Thoracic aorta (tissue), 2 donors: ENCODE measurements around the gene TMPRSS15. TPM values are rescaled to one million over a fixed set of nuclear protein-coding genes. Genes with fewer than 3 reads are reported as not detected.

Experiments
- ATAC-seq: fragments of 150-250 bp; one replicate; pipeline ENCODE4 v1.8.0; 2017; ENCODE audit warnings: low read depth; ENCODE audit not compliant: insufficient number of reproducible peaks, low FRiP score
- DNase-seq: peaks from one replicate; pipeline ENCODE4 v3.0.0-alpha.2; 2020; ENCODE audit warnings: low spot score
- H3K27ac ChIP-seq, 2 donors: fragments of 200-600 bp; sonication (generic); 1 replicate in 1 of 2; 2 replicates in 1 of 2; pipeline ENCODE4 v1.5.1; 2016; ENCODE audit warnings: mild to moderate bottlenecking in 2 of 2, moderate library complexity in 2 of 2
- H3K27me3 ChIP-seq: fragments of 200-600 bp; sonication (generic); replicated peaks from 2 replicates; pipeline ENCODE4 v1.6.0; 2016; ENCODE audit warnings: mild to moderate bottlenecking; ENCODE audit not compliant: insufficient read depth
- H3K36me3 ChIP-seq: fragments of 200-600 bp; sonication (generic); one replicate; pipeline ENCODE4 v1.5.1; 2016
- H3K4me1 ChIP-seq, 2 donors: fragments of 200-600 bp; sonication (generic); 1 replicate in 1 of 2; 2 replicates in 1 of 2; pipeline versions ENCODE4 v1.5.1 to v1.6.0; 2016; ENCODE audit warnings: low read depth in 2 of 2, mild to moderate bottlenecking in 1 of 2; ENCODE audit not compliant: control insufficient read depth in 1 of 2
- H3K4me3 ChIP-seq: fragments of 200-600 bp; sonication (generic); 2 replicates; pipeline ENCODE4 v1.5.1; 2016; ENCODE audit warnings: mild to moderate bottlenecking
- H3K9me3 ChIP-seq: fragments of 200-600 bp; sonication (generic); 2 replicates; pipeline ENCODE4 v1.5.1; 2016
- total RNA-seq, 2 donors: library from RNA; depleted of rRNA; stranded (reverse); fragments of >200 nt; gene quantifications; one replicate each; pipeline versions ENCODE4 v1.1.0 to v1.2.3, GENCODE V29; 2016
- TF ChIP-seq, protein P1 (sequence below): fragments of 200-600 bp; sonication (generic); IDR thresholded peaks from one replicate; pipeline ENCODE4 v1.5.1; 2019; ENCODE audit warnings: antibody characterized with exemption

The TMPRSS15 gene
- total RNA-seq, 2 donors from 2014 or later: not detected

DNA sequence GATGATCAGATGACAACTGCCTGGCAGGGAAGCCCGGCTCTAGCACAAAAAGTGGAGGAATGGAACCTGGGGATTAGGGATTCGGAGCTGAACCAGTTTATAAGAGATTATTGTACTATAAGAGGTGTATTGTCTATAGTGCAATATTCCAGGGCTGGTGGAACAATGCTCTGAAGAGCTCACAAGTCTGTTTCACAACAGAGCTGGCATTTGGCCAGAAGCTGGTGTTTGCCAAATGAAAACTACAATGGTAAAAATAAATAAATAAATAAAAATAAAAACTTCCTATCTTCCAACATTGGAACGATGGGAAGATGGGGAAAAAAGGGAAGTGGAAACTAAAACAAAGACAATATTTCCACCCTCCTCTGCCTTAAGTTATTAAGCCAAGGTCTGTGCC lies 85.4 kb downstream of the TMPRSS15 start:
- H3K4me1 ChIP-seq: no peaks in the 10 kb centered on the region
- ATAC-seq (no peak), DNase-seq (no peak)
- no peaks in the 10 kb centered on the region for H3K36me3 ChIP-seq
- H3K9me3 ChIP-seq: no peaks in the 10 kb centered on the region
- TF ChIP-seq, protein P1, sequence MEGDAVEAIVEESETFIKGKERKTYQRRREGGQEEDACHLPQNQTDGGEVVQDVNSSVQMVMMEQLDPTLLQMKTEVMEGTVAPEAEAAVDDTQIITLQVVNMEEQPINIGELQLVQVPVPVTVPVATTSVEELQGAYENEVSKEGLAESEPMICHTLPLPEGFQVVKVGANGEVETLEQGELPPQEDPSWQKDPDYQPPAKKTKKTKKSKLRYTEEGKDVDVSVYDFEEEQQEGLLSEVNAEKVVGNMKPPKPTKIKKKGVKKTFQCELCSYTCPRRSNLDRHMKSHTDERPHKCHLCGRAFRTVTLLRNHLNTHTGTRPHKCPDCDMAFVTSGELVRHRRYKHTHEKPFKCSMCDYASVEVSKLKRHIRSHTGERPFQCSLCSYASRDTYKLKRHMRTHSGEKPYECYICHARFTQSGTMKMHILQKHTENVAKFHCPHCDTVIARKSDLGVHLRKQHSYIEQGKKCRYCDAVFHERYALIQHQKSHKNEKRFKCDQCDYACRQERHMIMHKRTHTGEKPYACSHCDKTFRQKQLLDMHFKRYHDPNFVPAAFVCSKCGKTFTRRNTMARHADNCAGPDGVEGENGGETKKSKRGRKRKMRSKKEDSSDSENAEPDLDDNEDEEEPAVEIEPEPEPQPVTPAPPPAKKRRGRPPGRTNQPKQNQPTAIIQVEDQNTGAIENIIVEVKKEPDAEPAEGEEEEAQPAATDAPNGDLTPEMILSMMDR: no peak
- H3K27me3 ChIP-seq: no peaks in the 10 kb centered on the region
- H3K27ac ChIP-seq: no peak overlapping the region
- H3K4me3 ChIP-seq: no peak overlapping the region

DNA sequence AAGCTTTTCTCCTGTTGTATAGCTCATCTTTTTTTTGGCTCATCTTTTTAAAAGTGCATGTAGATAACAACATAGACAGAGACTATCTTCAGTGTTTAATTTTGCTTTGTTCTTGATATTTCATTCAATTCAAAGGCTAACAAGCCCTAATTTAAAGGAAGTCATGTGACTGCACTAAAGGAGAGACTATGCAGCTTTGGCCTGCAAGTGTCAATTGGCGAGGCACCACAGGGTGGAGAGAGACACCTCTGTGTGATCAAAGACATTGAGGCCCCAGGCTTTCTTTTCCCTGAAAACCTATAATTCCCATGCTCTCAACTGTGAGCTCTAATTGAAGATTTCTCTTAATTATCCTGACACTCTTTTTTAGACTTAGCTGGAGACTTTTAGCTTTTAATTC lies 105.4 kb downstream of the TMPRSS15 start:
- no peak overlapping the region for H3K27ac ChIP-seq
- no peak overlapping the region for H3K4me3 ChIP-seq
- TF ChIP-seq, protein P1: no peak
- no peaks in the 10 kb centered on the region for H3K27me3 ChIP-seq
- no peaks in the 10 kb centered on the region for H3K4me1 ChIP-seq
- H3K36me3 ChIP-seq: no peaks in the 10 kb centered on the region
- ATAC-seq: no peak
- no peak for DNase-seq
- H3K9me3 ChIP-seq: no peaks in the 10 kb centered on the region

DNA sequence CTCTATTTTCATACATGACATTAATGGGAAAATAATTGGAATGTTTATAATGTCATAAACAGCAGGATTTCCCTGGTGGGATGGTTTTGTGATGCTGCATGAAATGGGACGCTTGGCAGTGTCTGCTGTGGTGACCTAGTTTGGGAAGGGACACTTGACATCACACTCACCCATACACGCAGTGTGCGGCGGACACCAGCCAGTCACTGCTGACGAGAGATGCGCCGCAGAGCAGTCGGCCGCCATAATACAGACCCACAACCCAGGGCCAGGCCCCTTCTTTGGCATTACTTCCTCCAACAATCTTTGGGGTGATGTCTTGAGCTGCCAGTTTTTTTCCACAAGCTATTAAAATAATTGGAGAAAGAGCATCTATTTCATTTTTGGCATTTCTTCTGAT lies 109.5 kb downstream of the TMPRSS15 start:
- H3K9me3 ChIP-seq: no peaks in the 10 kb centered on the region
- no peak for DNase-seq
- H3K4me3 ChIP-seq: no peak overlapping the region
- H3K4me1 ChIP-seq: no peaks in the 10 kb centered on the region
- H3K27ac ChIP-seq: no peak overlapping the region
- H3K27me3 ChIP-seq: no peaks in the 10 kb centered on the region
- H3K36me3 ChIP-seq: no peaks in the 10 kb centered on the region
- no peak for ATAC-seq
- TF ChIP-seq, protein P1: no peak

DNA sequence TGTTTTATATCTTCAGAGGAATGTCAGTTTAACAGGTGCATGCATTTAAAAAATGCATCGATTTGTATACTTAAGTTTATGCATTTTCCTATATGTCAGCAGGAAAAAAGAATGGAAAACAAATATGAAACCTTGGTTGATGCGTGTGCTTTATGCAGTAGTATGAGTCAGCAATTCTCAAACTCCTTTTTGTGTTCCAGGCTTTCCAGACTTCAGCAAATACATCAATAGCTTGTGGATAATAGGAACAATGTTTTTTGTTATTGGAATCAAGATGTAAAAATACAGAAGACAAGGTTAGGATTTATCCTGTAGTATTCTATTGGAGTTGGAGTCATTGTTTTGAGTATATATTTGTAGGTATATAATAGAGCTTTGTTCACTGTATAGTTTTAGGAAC lies 113.7 kb downstream of the TMPRSS15 start:
- Histone ChIP-seq H3K4me3 (no peak overlapping the region), H3K9me3 (no peaks in the 10 kb centered on the region), H3K27me3 (no peaks in the 10 kb centered on the region), H3K27ac (no peak overlapping the region), H3K36me3 (no peaks in the 10 kb centered on the region), H3K4me1 (no peaks in the 10 kb centered on the region)
- ATAC-seq (no peak), DNase-seq (no peak)
- TF ChIP-seq, protein P1: no peak

DNA sequence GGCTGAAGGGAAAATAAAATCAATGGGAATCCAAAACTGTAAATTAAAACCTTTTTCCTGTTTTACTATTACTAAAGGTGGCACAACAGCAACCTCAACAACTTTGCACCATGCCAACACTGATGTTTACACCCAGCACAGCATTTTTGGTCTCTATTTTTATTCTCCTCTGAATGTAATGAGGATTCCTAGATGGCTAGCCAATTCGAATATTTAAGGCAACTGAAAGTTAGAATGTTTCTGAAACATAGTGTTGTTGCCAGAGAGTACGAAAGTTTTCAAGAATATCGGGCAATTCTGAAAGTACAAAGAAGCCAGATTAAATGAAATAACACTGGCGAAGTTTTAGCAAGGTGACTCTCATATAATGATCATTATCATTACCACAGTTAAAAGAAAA lies 118.2 kb downstream of the TMPRSS15 start:
- H3K36me3 ChIP-seq: no peaks in the 10 kb centered on the region
- H3K4me1 ChIP-seq: no peaks in the 10 kb centered on the region
- H3K27ac ChIP-seq: no peak overlapping the region
- H3K27me3 ChIP-seq: no peaks in the 10 kb centered on the region
- ATAC-seq (no peak), DNase-seq (no peak)
- no peak overlapping the region for H3K4me3 ChIP-seq
- H3K9me3 ChIP-seq: no peaks in the 10 kb centered on the region
- TF ChIP-seq, protein P1: no peak
